GM12864 (cell line): Measurements from ENCODE around the gene RPL31.
A peak's percentile ranks its signal among the peaks of the same experiment; 100 is the strongest.

Source experiments
- DNase-seq: peaks from one replicate; pipeline ENCODE4 v3.0.0-alpha.2; 2011; ENCODE audit warnings: low read depth
- H3K4me3 ChIP-seq: 2 replicates; pipeline ENCODE4 v1.5.1; 2011; ENCODE audit warnings: mild to moderate bottlenecking, low read depth, low read length, control low read depth
- CTCF ChIP-seq: IDR thresholded peaks from 2 replicates; pipeline ENCODE4 v1.5.1; 2011; ENCODE audit warnings: low read depth, mild to moderate bottlenecking, moderate library complexity, low read length, control low read depth, inconsistent platforms; ENCODE audit errors: missing control alignments

RPL31 gene

GRCh38 chr2:100981011-100981410 is 21.1 kb upstream of the RPL31 start:
- DNase-seq, result no peak
- TF ChIP-seq CTCF, result no peak
- H3K4me3 ChIP-seq, result no peak overlapping the region

GRCh38 chr2:100982431-100982861 is 19.6 kb upstream of the RPL31 start:
- no peak overlapping the region for H3K4me3 ChIP-seq
- TF ChIP-seq CTCF, result no peak
- no peak for DNase-seq

- no peak for DNase-seq
- no peak overlapping the region for H3K4me3 ChIP-seq
- no peak for TF ChIP-seq CTCF
Measured at GRCh38 chr2:100983201-100983600, 18.9 kb upstream of the RPL31 start.

GRCh38 chr2:100983684-100984310 is 18.3 kb upstream of the RPL31 start:
- no peak for DNase-seq
- no peak for TF ChIP-seq CTCF
- H3K4me3 ChIP-seq, result no peak overlapping the region

- H3K4me3 ChIP-seq, result no peak overlapping the region
- TF ChIP-seq CTCF, result peak; percentile 96
- DNase-seq, result peak; percentile 34
Measured at GRCh38 chr2:100984892-100985307, 17.2 kb upstream of the RPL31 start.

GRCh38 chr2:100986157-100986556 is 15.9 kb upstream of the RPL31 start:
- TF ChIP-seq CTCF, result no peak
- no peak for DNase-seq
- no peak overlapping the region for H3K4me3 ChIP-seq

- no peak for DNase-seq
- H3K4me3 ChIP-seq, result no peak overlapping the region
- no peak for TF ChIP-seq CTCF
Measured at GRCh38 chr2:100987536-100987935, 14.6 kb upstream of the RPL31 start.
